Panc1 (cell line): ENCODE measurements around the gene SPATA33.

Experiments
- POLR2AphosphoS5 ChIP-seq: IDR thresholded peaks from 2 replicates; pipeline ENCODE4 v1.6.1; 2012; ENCODE audit warnings: mild to moderate bottlenecking, low read depth, low read length, moderate library complexity
- SIN3A ChIP-seq: IDR thresholded peaks from 2 replicates; pipeline ENCODE4 v1.6.1; 2012; ENCODE audit warnings: low read depth, mild to moderate bottlenecking, low read length, moderate library complexity, borderline replicate concordance; ENCODE audit not compliant: insufficient read depth
- TCF7L2 ChIP-seq: IDR thresholded peaks from 2 replicates; pipeline ENCODE4 v1.6.1; 2011; ENCODE audit warnings: mild to moderate bottlenecking, low read depth, low read length, inconsistent platforms
- TF ChIP-seq, protein P1 (sequence below): fragments of 450-650 bp; IDR thresholded peaks from 2 replicates; pipeline ENCODE4 v1.5.1; 2017; ENCODE audit warnings: mild to moderate bottlenecking
- TF ChIP-seq, protein P2 (sequence below), 2 experiments: IDR thresholded peaks; 2 replicates each; pipeline ENCODE4 v1.6.1; 2011 to 2012; ENCODE audit warnings: low read depth in 2 of 2, control low read depth in 1 of 2, low read length in 1 of 2, mild to moderate bottlenecking in 1 of 2, moderate library complexity in 1 of 2; ENCODE audit not compliant: insufficient read depth in 1 of 2

DNA sequence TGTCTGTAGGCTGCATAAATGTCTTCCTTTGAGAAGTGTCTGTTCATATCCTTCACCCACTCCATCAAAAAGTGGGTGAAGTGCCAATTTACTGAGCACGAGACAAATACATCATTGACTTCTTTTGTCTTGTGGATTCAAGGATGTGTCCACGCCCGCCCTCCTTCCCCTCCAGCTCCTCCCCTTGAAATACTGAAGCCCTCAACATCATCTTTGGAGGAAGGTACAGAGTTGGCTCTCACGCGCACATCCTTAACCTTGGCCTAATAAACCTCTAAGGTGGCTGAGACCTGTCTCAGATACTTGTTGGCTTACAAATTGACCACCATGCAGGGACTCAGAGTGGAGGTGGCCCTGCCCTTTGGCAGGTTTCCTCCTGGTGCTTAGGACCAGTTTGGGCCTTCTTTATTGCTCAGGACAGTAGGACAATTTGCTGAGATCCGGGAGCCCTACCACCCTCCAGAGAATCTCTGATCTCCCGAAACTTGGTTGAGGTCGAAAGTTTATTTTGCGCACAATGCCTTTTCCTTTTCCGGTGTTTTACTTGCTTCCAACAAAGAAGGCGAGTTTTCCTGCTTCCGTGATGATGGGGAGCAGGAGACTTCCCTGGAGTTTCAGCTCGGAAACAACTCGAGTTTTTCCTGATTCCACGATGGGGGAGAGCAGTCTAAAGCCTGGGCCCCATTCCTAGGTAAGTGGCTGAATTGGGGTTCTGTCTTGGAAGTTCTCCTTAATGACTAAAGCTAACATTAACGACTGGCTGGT lies 14.7 kb downstream of the SPATA33 start:
- TF ChIP-seq, protein P1, sequence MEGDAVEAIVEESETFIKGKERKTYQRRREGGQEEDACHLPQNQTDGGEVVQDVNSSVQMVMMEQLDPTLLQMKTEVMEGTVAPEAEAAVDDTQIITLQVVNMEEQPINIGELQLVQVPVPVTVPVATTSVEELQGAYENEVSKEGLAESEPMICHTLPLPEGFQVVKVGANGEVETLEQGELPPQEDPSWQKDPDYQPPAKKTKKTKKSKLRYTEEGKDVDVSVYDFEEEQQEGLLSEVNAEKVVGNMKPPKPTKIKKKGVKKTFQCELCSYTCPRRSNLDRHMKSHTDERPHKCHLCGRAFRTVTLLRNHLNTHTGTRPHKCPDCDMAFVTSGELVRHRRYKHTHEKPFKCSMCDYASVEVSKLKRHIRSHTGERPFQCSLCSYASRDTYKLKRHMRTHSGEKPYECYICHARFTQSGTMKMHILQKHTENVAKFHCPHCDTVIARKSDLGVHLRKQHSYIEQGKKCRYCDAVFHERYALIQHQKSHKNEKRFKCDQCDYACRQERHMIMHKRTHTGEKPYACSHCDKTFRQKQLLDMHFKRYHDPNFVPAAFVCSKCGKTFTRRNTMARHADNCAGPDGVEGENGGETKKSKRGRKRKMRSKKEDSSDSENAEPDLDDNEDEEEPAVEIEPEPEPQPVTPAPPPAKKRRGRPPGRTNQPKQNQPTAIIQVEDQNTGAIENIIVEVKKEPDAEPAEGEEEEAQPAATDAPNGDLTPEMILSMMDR = no peak
- TF ChIP-seq, protein P2, sequence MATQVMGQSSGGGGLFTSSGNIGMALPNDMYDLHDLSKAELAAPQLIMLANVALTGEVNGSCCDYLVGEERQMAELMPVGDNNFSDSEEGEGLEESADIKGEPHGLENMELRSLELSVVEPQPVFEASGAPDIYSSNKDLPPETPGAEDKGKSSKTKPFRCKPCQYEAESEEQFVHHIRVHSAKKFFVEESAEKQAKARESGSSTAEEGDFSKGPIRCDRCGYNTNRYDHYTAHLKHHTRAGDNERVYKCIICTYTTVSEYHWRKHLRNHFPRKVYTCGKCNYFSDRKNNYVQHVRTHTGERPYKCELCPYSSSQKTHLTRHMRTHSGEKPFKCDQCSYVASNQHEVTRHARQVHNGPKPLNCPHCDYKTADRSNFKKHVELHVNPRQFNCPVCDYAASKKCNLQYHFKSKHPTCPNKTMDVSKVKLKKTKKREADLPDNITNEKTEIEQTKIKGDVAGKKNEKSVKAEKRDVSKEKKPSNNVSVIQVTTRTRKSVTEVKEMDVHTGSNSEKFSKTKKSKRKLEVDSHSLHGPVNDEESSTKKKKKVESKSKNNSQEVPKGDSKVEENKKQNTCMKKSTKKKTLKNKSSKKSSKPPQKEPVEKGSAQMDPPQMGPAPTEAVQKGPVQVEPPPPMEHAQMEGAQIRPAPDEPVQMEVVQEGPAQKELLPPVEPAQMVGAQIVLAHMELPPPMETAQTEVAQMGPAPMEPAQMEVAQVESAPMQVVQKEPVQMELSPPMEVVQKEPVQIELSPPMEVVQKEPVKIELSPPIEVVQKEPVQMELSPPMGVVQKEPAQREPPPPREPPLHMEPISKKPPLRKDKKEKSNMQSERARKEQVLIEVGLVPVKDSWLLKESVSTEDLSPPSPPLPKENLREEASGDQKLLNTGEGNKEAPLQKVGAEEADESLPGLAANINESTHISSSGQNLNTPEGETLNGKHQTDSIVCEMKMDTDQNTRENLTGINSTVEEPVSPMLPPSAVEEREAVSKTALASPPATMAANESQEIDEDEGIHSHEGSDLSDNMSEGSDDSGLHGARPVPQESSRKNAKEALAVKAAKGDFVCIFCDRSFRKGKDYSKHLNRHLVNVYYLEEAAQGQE (IDR thresholded peaks at IDR 0.05; ENCODE audit: insufficient read depth in 1 of 2, low read depth in 2 of 2, low read length in 1 of 2) = no peak
- TF ChIP-seq POLR2AphosphoS5 (no peak), SIN3A (no peak), TCF7L2 (no peak)
